Astrocyte (in vitro differentiated cells and primary cell): ENCODE results near the gene PLEKHN1.

Experiments
- CTCF ChIP-seq: IDR thresholded peaks from 2 replicates; pipeline ENCODE4 v1.5.1; 2011; ENCODE audit warnings: low read depth, mild to moderate bottlenecking, inconsistent platforms, low read length, moderate library complexity; ENCODE audit not compliant: insufficient read depth
- EZH2 ChIP-seq: IDR thresholded peaks from 2 replicates; pipeline ENCODE4 v1.6.1; 2012; ENCODE audit warnings: mild to moderate bottlenecking, low read length, inconsistent platforms; ENCODE audit not compliant: insufficient read depth

GRCh38 chr1:935751-936231 is 30.5 kb upstream of the PLEKHN1 start:
- no peak for TF ChIP-seq CTCF
- no peak for TF ChIP-seq EZH2
